Coronary artery (tissue), 2 donors: Measurements from ENCODE around the gene DNAJC18.
"Not testable (repeated sequence)": the region's sequence is repeated elsewhere in the genome, so short reads cannot be mapped to it uniquely, and the experiment has no call there.

Experiments
- DNase-seq: peaks from one replicate; pipeline ENCODE4 v3.0.0-alpha.2; 2017; ENCODE audit warnings: low spot score
- H3K27ac ChIP-seq, 2 donors: fragments of 200-600 bp; sonication (generic); one replicate each; pipeline ENCODE4 v1.5.1; 2016 to 2019
- H3K4me3 ChIP-seq: fragments of 200-600 bp; sonication (generic); 2 replicates; pipeline ENCODE4 v1.5.1; 2016; ENCODE audit warnings: mild to moderate bottlenecking, moderate library complexity
- CTCF ChIP-seq: fragments of 200-600 bp; sonication (generic); IDR thresholded peaks from one replicate; pipeline ENCODE4 v1.5.1; 2019; ENCODE audit warnings: antibody characterized with exemption

Gene DNAJC18

GRCh38 chr5:139414581-139415130 lies 24.7 kb downstream of the DNAJC18 start:
- peak; percentile 64 for DNase-seq
- Histone ChIP-seq H3K4me3 (no peak overlapping the region), H3K27ac (peak overlapping the region in 1 of 2 donors; percentile 71)

GRCh38 chr5:139413963-139414362 lies 25.4 kb downstream of the DNAJC18 start:
- H3K4me3 ChIP-seq: no peak overlapping the region

More at GRCh38 chr5:139414581-139415130, 24.7 kb downstream of the DNAJC18 start:
- no peak for TF ChIP-seq CTCF

GRCh38 chr5:139413153-139413552 lies 26.2 kb downstream of the DNAJC18 start:
- peak; percentile 16 for DNase-seq
- Histone ChIP-seq H3K27ac (no peak overlapping the region), H3K4me3 (no peak overlapping the region)
- no peak for TF ChIP-seq CTCF

More at GRCh38 chr5:139413963-139414362, 25.4 kb downstream of the DNAJC18 start:
- no peak for TF ChIP-seq CTCF
- DNase-seq: peak; percentile 24
- no peak overlapping the region for H3K27ac ChIP-seq

DNA sequence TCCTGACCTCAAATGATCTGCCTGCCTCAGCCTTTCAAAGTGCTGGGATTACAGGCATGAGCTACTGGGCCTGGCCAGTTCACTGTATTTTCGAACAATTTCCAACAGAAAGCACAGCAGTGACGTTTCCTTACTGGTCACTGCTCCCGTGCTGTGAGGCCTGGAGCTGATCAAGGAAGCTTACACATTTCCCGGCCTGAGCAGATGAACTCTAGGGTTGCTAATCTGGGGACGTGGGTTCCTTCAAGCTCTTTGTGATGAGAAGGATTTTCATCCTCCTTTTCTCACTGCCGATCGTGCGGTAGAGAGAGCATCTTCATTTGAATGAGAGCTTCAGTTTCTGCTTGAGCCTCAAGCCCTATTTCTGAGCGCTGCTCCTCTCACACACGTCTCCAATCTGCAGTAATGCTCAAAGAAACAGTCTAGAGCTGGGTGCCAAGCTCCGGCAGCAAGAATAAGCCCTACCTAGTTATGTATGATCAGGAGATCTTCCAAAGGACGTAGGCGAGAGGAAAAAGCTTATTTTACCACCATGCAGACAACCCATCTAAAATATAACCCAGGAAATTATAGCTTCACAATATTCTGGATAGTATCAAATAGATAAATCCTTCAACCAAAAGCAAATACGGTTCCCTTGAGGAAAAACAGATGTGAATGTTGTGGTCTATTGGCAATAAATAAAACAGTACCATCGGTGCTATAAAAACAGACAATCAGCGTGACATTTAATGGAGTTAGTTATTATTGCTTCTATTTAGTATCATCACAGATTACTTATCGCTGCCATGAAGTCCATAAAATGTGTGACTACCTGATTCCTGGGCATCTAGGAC lies 28.1 kb downstream of the DNAJC18 start:
- Histone ChIP-seq H3K27ac (peak overlapping the region; percentile 72 to 78), H3K4me3 (no peak overlapping the region)
- no peak for TF ChIP-seq CTCF
- no peak for DNase-seq

DNA sequence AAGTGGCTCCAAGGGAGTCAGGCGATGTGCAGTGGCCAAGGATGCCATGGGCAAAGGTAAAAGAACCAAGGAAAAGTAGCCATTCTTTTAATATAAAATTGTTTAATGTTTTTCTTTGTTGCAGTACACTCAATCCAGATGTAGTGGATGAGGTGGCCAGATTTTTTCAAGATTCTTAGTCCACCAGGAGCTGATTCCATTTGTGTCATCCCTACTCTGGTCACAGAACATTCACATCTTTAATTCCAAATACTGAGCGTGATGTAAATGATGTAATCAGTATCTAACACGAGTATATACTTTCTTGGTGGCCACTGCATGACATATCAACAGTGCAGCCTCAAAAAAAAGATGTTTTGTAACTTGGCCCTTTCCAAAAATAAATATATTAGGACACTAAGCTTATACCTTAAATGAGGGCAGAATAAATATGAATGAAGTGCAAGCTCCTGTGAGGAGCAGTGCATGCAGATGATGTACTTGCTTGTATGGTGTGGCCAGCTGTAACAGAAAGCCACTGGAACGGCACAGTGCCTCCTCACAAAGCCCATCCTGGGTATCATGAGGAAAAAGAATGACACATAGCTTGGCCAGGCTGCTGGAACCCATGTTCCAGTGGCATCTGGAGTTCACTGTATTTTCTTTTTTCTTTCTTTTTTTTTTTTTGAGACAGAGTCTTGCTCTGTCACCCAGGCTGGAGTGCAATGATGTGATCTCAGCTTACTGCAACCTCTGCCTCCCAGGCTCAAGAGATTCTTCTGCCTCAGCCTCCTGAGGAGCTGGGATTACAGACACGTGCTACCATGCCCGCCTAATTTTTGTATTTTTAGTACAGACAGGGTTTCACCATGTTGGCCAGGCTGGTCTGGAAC lies 29.0 kb downstream of the DNAJC18 start:
- no peak for TF ChIP-seq CTCF
- H3K27ac ChIP-seq: peak overlapping the region; percentile 72 to 78
- DNase-seq: no peak

GRCh38 chr5:139409116-139409515 lies 30.2 kb downstream of the DNAJC18 start:
- not testable (repeated sequence) for H3K4me3 ChIP-seq, DNase-seq, H3K27ac ChIP-seq

More for the DNA sequence above, 29.0 kb downstream of the DNAJC18 start:
- H3K4me3 ChIP-seq: no peak overlapping the region

DNA sequence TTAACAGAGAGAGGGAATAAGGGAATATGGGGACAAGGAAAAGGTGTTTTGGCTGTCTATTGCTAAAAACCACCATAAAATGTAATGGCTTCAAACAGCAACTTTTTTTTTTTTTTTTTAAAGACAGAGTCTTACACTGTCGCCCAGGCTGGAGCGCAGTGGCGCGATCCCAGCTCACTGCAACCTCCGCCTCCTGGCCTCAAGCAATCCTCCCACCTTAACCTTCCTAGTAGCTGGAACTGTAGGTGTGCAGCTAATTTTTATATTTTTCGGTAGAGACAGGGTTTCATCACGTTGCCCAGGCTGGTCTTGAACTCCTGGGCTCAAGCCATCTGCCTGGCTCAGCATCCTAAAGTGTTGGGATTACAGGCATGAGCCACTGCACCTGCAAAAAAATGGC lies 31.1 kb downstream of the DNAJC18 start:
- Histone ChIP-seq H3K4me3 (no peak overlapping the region), H3K27ac (no peak overlapping the region)
- no peak for TF ChIP-seq CTCF
- no peak for DNase-seq
